Erythroblast (primary cell): ENCODE results near the gene TMEM212.

Experiments used
- GATA1 ChIP-seq: IDR thresholded peaks from 2 replicates; pipeline ENCODE4 v1.6.1; 2011; ENCODE audit warnings: low read depth, mild to moderate bottlenecking, control low read depth, low read length, moderate library complexity
- POLR2A ChIP-seq: IDR thresholded peaks from 2 replicates; pipeline ENCODE4 v1.6.1; 2011; ENCODE audit warnings: mild to moderate bottlenecking, low read length

DNA sequence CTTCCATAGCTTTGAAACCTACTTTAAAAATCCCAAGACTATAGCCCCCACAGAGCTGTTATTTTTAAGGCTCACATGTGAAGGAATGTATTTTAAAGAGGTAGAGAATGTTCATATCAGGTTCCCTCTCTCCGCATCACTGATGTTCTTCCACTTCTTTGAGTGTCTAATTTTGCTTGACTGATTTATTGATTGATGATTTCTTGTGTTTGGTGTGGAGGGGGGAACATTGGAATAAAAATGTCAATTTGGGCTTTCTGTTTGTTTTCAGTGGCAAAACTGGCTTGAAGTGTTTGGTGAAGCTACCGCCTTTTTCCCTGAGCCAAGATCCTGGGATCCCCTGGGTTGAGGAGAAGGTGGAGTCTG is 2.7 kb upstream of the TMEM212 start:
- TF ChIP-seq POLR2A (no peak), GATA1 (no peak)
